Upper lobe of right lung (tissue), 1 donor: Measurements from ENCODE around the gene PAWR. TPM values are rescaled to one million over a fixed set of nuclear protein-coding genes. Genes with fewer than 3 reads are reported as not detected.

Experiments used
- ATAC-seq: fragments of 200-7000 bp; cut with Tn5 transposase; one replicate; pipeline ENCODE4 v1.9.1; 2020; ENCODE audit warnings: mild to moderate bottlenecking, moderate library complexity
- DNase-seq: peaks from one replicate; pipeline ENCODE4 v3.0.0-alpha.2; 2020
- H3K27ac ChIP-seq: fragments of 200-600 bp; one replicate; pipeline ENCODE4 v1.8.0; 2022
- H3K27me3 ChIP-seq: fragments of 200-600 bp; one replicate; pipeline ENCODE4 v1.8.0; 2022; ENCODE audit warnings: mild to moderate bottlenecking
- H3K36me3 ChIP-seq: fragments of 200-600 bp; one replicate; pipeline ENCODE4 v1.8.0; 2022
- H3K4me1 ChIP-seq: fragments of 200-600 bp; one replicate; pipeline ENCODE4 v1.8.0; 2022
- H3K4me3 ChIP-seq: fragments of 200-600 bp; one replicate; pipeline ENCODE4 v1.8.0; 2022; ENCODE audit warnings: mild to moderate bottlenecking
- H3K9me3 ChIP-seq: fragments of 200-600 bp; one replicate; pipeline ENCODE4 v1.8.0; 2022
- intact Hi-C: fragments of 100-400 bp; cut with DNase I; formaldehyde crosslinking; loops from one replicate; pipeline ENCODE4 v1.11.0; 2022
- total RNA-seq: library from RNA; stranded (reverse); fragmentation: NEBNext Ultra II Directional; extraction: Animal tissue kit (Norgen Biotek cat#: 25700); gene quantifications from one replicate; pipeline ENCODE4 v1.2.1, GENCODE V29; 2021
- TF ChIP-seq, protein P1 (sequence below): fragments of 200-600 bp; IDR thresholded peaks from one replicate; pipeline ENCODE4 v1.8.0; 2022; ENCODE audit warnings: antibody characterized with exemption
- donor health status: DM: no; HTN: yes; CAD: no; lungs with severe emphysema.

PAWR gene
- total RNA-seq, 1 donor from 2014 or later, result 73.5 TPM

DNA sequence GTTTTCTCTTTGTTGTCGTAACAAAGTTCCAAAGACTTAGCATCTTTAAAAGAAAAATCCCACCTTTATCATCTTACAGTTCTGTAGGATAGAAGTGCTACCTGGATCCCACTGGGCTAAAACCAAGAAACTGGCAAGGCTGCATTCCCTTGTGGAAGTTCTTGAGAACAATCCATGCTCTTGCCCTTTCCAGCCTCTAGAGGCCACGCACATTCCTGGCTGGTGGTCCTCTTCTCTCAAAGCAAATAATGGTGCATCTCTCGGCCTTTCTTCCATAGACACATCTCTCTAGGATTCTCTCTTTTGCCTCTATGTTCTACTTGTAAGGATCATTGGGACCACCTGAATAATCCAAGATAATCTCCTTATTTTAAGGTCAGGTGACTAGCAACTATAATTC lies 8.2 kb upstream of the PAWR start:
- Histone ChIP-seq H3K27me3 (no peaks in the 10 kb centered on the region), H3K9me3 (no peaks in the 10 kb centered on the region), H3K27ac (no peak overlapping the region), H3K36me3 (no peaks in the 10 kb centered on the region), H3K4me3 (no peak overlapping the region), H3K4me1 (no peaks in the 10 kb centered on the region)
- no peak for DNase-seq
- intact Hi-C loops, result no loop called here
- TF ChIP-seq, protein P1, sequence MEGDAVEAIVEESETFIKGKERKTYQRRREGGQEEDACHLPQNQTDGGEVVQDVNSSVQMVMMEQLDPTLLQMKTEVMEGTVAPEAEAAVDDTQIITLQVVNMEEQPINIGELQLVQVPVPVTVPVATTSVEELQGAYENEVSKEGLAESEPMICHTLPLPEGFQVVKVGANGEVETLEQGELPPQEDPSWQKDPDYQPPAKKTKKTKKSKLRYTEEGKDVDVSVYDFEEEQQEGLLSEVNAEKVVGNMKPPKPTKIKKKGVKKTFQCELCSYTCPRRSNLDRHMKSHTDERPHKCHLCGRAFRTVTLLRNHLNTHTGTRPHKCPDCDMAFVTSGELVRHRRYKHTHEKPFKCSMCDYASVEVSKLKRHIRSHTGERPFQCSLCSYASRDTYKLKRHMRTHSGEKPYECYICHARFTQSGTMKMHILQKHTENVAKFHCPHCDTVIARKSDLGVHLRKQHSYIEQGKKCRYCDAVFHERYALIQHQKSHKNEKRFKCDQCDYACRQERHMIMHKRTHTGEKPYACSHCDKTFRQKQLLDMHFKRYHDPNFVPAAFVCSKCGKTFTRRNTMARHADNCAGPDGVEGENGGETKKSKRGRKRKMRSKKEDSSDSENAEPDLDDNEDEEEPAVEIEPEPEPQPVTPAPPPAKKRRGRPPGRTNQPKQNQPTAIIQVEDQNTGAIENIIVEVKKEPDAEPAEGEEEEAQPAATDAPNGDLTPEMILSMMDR, result no peak
- ATAC-seq, result no peak

DNA sequence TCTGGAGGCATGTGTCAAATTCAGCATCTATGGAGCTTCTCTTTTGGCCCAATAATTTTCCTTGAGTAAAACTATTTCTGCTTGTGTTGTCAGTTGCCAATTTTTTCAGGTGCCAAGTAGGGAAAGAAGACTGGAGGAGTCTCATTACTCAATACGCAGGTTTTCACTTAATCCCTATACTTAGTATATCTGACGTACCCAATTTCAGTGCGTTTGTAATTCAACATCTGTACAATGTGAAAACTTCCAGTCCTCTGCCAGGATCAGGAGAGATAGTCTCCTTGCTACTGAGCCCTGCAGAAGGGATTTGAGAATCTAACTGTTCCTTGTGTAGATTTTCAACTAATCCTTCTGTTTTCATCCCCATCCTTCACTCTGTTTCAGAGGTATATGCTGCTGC lies 5.7 kb upstream of the PAWR start:
- TF ChIP-seq, protein P1, result no peak
- H3K4me1 ChIP-seq, result peaks cover 11% of the 10 kb centered on the region
- no peaks in the 10 kb centered on the region for H3K36me3 ChIP-seq
- no peaks in the 10 kb centered on the region for H3K9me3 ChIP-seq
- DNase-seq, result no peak
- no peak overlapping the region for H3K27ac ChIP-seq
- H3K27me3 ChIP-seq, result no peaks in the 10 kb centered on the region
- H3K4me3 ChIP-seq, result no peak overlapping the region
- ATAC-seq, result no peak
- intact Hi-C loops, result no loop called here

DNA sequence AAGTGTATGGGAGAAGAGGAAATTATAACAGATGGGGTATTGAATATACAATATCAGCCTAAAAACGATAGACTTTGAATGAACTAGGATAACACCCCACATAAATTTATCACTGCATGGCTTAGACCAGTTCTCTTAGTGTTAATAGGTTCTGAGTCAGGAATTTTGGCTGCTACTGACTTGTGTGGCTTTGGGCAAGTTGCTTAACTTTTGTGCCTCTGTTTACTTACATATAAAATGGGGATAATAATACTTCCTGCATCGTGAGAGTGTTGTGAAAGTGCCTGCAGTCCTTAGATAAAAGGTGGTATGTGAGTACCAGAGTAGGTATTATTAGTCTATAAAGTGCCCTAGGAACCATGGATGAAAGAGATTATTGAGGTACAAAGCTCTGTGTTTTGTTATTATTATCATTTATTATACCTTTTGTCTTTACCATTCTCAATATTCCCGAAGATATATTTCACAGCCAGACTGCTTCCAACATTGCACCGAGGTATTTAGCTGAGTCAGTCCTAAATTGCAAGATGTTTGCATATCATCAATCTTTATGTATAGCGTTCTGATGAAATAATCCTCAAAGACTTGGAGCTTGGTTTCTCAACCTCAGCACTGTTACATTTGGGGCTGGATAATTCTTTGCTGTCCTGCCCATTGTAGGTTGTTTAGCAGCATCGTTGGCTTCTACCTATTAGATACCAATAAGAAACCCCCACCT lies 2.3 kb upstream of the PAWR start:
- Histone ChIP-seq H3K9me3 (no peaks in the 10 kb centered on the region), H3K27ac (no peak overlapping the region), H3K4me3 (no peak overlapping the region), H3K4me1 (peaks cover 12% of the 10 kb centered on the region), H3K27me3 (no peaks in the 10 kb centered on the region), H3K36me3 (no peaks in the 10 kb centered on the region)
- TF ChIP-seq, protein P1, result no peak
- ATAC-seq (no peak), DNase-seq (no peak)
- intact Hi-C loops, result no loop called here

DNA sequence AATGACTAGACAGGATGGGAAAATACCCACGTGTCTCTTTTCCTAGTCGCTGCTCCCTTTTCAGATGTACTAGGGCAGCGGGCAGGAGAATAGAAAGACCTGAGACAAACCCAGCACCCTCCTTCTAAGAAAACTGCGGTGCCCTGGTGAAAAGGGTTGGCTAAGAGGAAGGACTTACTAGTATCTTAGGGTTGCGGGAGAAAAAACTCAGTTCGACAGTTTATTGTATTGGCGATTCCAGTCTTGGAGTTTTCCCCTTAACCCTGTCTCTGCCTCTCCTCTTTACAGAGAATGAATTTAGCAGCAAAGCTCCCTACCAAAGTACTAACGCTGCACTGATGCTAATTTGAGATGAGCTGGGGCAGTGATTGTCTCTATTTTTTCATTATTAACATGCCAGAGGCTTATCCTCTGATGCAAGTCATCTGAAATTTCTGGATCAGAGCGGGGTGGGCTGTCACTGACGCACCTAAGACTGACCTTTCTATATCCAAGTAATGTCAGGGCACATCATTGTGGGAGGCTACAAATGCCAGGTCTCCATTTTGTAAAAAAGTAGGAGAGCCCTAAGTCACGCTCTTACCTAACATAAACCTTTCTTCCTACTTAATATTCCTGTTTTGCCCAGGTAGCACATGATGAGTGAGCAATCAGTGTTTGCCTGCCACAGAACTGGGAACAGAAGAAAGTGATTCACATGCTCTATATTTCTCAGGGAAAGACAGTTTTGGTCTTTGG lies 916 bp upstream of the PAWR start:
- H3K27ac ChIP-seq, result peak overlapping the region; percentile 85
- DNase-seq (no peak), ATAC-seq (peak; percentile 0)
- no peaks in the 10 kb centered on the region for H3K36me3 ChIP-seq
- TF ChIP-seq, protein P1, result no peak
- intact Hi-C loops, result no loop called here
- peaks cover 12% of the 10 kb centered on the region for H3K4me1 ChIP-seq
- H3K9me3 ChIP-seq, result no peaks in the 10 kb centered on the region
- H3K4me3 ChIP-seq, result peak overlapping the region; percentile 91
- H3K27me3 ChIP-seq, result no peaks in the 10 kb centered on the region

DNA sequence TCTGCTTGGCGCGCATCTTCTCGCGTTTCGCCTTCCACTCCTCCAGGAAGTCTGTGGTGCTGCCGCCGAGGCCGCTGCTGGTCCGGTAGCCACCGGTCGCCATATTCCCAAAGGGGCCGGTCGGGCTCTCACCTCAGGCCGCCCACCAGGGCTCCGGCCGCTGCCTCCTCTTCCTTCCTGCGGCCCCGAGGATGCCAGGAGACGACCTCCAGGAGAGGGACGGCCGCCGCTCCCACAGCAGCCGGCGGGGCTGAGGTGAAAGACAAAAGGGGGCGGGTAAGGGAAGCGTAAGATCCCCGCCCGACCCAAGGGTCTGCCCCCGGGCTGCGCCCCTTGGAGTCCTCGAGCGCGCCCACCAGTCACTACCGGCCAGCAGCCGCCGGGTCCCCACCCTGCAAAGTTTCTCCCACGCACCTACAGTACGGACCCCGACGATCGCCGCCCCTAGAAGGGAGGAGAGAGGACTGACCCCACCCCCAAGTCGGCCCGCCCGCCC lies 574 bp downstream of the PAWR start:
- TF ChIP-seq, protein P1, result no peak
- H3K4me1 ChIP-seq, result peaks cover 12% of the 10 kb centered on the region
- intact Hi-C loops, result no loop called here

More for the DNA sequence above, 574 bp downstream of the PAWR start:
- ATAC-seq (peak; percentile 5), DNase-seq (no peak)
- H3K9me3 ChIP-seq, result no peaks in the 10 kb centered on the region
- no peaks in the 10 kb centered on the region for H3K27me3 ChIP-seq
- peak overlapping the region; percentile 91 for H3K4me3 ChIP-seq
- peak overlapping the region; percentile 84 for H3K27ac ChIP-seq
- H3K36me3 ChIP-seq, result no peaks in the 10 kb centered on the region
